ENCODE measurements around the gene TEAD4.
"Not testable (repeated sequence)": the region's sequence is repeated elsewhere in the genome, so short reads cannot be mapped to it uniquely, and the experiment has no call there.

The TEAD4 gene

GRCh38 chr12:3054374-3054773 is 95.2 kb downstream of the TEAD4 start:
- DNase-seq, result no peak

DNA sequence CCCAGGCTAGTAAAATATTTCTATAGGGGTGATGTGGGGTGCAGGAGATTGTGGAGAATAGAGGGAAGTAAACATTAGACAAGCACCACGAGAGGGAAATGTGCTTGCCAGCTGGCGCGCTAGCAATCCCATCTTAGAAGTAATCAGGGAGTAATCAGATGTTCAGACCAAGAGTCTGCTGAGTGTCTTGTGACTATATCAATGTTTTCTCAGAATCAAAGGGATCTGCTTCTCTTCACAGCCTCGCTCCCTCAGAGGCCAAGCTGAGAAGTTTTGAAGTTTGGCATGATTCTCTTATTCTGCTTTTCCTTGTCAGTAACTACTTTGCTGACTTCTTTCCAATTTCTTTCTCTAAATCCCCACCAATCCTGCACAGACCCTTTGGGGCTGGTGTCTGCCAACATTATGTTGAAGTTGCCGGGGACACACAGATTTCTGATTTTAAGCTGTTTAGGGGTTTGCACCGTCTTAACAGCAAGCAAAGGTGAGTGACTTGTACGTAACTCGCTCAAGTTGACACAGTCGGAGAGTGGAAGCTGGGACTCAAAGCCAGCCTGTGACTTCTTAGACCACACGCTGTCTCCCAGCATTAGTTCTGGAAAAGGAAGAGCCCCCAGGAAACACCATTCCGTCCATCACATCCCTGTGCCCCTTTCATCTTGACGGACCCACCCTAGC is 96.0 kb downstream of the TEAD4 start:
- no peak for DNase-seq

- DNase-seq, result no peak
Measured at GRCh38 chr12:3055704-3056467, 96.7 kb downstream of the TEAD4 start.

GRCh38 chr12:3061059-3061458 is 101.9 kb downstream of the TEAD4 start:
- DNase-seq, result no peak

DNA sequence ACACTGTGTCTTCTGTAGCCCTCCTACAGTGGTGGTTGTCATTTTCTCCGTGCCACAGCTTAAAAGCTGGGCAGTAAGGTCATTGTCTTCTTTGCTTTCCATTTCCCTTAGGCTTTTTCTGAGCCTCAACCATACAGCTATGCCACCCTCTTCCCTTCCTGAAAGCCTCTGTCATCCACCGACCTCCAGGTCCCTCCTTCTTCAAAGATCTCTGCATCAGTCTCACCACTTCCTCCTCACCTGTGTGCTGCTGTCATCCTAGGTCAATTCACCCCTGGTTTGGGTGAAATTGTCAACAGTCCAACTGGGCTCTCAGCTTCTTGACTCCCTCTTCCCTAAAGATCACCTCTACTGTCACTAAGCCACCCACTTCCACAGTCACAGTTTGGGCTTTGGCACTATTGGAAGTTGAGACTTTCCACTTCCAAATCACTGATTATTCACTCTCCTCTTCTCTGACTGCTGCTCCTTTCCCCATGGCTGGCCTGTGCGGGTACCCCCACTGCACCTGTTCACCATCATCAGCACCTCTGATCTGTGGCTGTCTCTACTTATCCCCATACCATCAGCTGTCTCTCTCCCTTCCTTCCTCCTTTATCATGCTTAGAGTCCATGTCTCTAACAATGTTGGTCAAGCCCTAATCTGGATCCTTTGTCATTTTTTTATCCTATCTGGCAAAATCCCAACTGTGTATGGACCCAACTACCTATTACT is 102.5 kb downstream of the TEAD4 start:
- no peak for DNase-seq

GRCh38 chr12:3065300-3065699 is 106.1 kb downstream of the TEAD4 start:
- no peak for DNase-seq

GRCh38 chr12:3065846-3066245 is 106.6 kb downstream of the TEAD4 start:
- not testable (repeated sequence) for DNase-seq

DNA sequence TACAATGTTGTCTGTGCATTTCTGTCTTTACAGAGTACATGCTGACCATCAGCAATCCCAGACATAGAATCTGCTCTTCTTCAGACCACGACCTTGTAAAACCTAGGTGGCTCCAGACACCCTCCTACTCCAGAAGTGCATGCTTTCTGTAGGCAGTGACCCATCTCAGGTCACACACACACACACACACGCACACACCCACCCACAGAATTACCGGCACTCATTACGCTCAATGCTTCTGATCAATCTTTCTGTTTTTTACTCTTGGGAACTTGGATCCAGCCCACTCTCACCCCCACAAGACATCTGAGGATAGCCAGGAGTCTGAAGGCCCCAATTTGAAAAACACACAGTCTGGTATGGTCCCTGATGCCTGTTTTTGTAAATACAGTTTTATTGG is 110.5 kb downstream of the TEAD4 start:
- no peak for DNase-seq

GRCh38 chr12:3071107-3071506 is 111.9 kb downstream of the TEAD4 start:
- DNase-seq, result no peak

GRCh38 chr12:3071710-3072109 is 112.5 kb downstream of the TEAD4 start:
- DNase-seq, result no peak

DNA sequence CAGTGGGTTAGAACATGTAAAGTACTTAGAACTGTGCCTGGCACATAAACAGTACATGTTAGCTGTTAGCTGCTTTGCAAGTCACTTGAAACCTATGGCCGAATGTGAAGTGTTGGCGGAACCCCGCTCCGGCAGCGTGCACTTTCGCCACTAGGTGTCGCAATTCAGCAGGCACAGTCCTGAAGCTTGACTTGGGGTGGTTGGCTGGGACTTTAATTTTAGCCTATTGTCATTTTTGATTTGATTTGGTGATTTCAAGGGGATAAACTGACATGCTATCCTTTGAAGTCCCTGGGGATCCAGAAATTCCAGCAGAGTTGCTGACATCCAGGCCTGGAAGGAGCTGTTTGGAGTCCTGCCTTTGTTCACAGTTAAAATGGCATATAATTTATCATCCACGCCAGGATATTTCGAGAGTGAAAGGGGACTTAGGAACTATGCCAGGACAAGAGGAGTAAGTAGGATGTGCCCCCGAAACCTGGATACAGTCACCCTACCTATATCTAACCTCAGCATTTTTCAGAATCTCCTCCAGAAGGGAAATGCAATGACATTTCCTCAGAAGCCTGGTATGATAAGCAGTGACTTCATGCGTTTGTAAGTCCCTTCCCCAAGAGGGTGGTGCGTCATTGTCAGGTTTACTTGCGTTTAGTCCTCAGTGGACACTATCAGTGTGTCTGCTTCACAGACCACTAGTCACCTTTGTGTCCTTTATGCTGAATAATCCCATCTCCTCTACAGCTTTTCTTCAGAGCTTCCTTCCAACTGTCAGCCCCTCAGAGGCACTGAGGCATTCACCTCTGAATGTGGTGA is 114.4 kb downstream of the TEAD4 start:
- DNase-seq, result peak; percentile 74

DNA sequence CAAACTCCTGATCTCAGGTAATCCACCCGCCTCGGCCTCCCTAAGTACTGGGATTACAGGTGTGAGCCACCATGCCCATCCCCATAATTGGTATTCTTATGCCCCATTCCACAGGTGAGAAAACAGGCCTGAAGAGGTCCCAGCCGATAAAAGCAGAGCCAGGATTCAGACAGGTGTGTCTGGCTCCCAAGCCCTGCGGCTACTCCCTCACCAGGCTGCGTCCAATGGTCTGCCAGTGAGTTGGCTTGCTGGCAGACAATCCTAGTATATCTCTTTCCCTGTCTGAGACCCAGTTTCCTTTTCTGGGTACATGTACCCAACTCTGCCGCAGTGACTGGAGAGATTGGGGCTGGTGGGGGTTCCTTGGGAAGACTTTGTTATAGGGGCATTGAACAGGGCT is 116.1 kb downstream of the TEAD4 start:
- DNase-seq, result no peak

GRCh38 chr12:3076730-3077571 is 117.8 kb downstream of the TEAD4 start, which contains the start of gene TSPAN9:
Gene TSPAN9, plus strand, starts transcription at chr12:3077379. Its CDS starts 123,815 bp downstream, at chr12:3201194.
- peak; percentile 53 for DNase-seq

DNA sequence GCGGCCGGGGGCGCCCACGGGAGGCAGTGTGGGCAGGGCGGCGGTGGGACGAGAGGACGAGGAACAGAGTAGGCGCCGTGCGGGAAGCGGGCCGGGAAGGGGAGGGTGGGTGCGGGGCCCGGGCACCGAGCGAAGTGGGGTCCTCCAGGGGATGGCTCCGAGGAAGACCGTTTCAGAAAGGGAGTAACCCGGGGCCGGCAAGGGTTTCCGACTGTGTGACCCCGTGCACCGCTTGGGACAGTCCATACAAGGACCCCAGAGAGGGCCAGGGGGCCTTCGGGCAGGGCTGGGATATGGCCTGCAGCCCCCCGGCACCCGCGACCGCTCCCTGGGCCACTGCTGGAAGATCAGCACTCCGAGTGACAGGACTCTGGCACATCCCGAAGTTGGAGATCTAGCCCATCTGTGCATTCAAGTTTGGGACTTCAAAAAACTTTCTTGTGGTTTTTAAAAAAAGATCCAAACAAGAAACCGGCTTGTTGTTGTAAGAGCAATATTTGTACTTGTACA is 118.4 kb downstream of the TEAD4 start:
- no peak for DNase-seq

- DNase-seq, result no peak
Measured at GRCh38 chr12:3078086-3078820, 119.1 kb downstream of the TEAD4 start.

DNA sequence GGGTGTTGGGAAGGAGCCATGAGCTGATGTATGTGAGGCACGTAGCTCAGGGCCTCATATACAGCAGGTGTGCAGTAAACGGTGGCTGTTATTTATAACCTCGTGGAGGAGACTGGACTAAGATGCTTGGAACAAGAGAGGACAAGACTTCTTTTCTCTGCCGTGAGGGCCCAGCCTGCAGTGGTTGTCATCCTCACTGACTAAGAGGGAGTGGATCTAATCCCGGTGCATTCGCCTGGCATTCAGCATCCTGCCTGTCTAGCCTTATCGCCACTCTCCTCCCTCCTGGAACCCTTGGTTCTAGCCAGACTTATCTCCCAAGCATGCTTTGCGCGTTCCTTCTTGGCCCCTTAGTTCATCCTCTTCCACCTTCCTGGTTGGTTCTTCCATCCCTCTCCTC is 121.9 kb downstream of the TEAD4 start:
- no peak for DNase-seq

DNA sequence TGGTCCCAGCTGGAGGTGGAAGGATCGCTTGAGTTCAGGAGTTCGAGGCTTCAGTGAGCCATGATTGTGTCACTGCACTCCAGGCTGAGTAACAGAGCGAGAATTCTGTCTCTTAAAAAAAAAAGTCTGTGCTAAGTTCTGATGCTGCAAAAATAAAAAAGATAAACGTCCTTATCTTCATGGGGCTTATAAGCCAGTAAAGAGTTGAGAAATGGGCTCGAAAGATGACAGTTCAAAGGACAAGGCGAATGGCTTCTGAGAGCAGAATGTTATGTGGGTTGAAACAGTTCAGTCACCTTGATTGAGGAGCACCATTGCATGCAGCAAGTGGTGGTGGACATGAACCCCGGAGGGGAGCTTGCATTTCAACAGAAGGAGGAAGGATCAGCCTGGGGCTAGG is 122.7 kb downstream of the TEAD4 start:
- DNase-seq, result no peak

GRCh38 chr12:3083241-3083920 is 124.2 kb downstream of the TEAD4 start:
- DNase-seq, result no peak

DNA sequence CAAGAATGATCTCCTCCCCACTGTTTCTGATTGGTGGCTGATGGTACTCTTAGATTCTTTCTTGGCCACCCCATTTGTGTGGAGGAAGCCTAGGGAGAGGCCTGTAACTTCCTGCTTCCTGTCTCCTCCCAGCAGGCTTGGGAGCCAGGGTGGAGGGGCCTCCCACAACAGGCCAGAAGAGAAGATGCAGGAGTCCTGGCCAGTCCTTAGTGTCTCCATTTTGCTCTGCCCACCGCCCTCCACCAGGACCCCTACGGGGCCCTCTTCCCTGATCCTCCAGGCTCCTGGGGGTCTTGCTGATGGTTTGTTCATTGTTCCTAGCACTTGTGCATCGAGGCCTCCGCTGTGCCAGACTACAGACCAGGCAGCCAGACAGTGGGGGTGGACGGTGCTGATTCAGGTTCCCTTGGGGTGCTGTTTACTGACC is 124.7 kb downstream of the TEAD4 start:
- DNase-seq, result no peak

DNA sequence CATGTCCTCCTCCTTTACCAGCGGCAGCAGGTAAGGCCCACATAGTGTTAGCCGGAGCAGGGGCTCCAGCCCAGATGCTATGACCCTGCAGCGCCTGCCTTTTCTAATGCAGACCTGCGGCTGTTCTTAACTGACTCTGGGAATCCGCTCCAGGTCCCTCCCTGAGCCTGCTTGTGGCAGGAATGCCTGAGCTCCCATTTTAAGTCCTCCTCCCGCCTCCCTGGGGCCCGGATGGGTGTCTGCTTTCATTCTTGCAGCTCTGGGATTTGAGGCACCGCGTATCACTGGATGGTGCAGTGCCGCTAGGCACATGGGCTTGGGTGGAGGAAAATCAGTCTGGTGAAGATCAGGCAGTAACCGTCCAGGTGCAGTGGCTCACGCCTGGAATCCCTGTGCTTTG is 125.5 kb downstream of the TEAD4 start:
- no peak for DNase-seq
